DND-41 (cell line): ENCODE data around the gene SLC38A3.

Source experiments
- ATAC-seq: fragments of 200-7000 bp; cut with Tn5 transposase; 3 replicates; pipeline ENCODE4 v1.9.1; 2021; ENCODE audit warnings: low read depth; ENCODE audit not compliant: insufficient read depth
- DNase-seq: peaks from one replicate; pipeline ENCODE4 v3.0.0-alpha.2; 2020
- H2AFZ ChIP-seq: 2 replicates; pipeline ENCODE4 v1.6.0; 2012; ENCODE audit warnings: low read depth, low read length
- H3K27ac ChIP-seq: 2 replicates; pipeline ENCODE4 v1.5.1; 2012; ENCODE audit warnings: low read length, inconsistent platforms
- H3K27me3 ChIP-seq: fragments of 200-600 bp; sonication (generic); 2 replicates; pipeline ENCODE4 v1.6.0; 2012; ENCODE audit warnings: low read length, mild to moderate bottlenecking, inconsistent platforms; ENCODE audit not compliant: insufficient read depth, poor library complexity
- H3K36me3 ChIP-seq: 2 replicates; pipeline ENCODE4 v1.5.1; 2012; ENCODE audit warnings: low read length, inconsistent platforms; ENCODE audit not compliant: insufficient read depth
- H3K4me1 ChIP-seq: 2 replicates; pipeline ENCODE4 v1.5.1; 2012; ENCODE audit warnings: mild to moderate bottlenecking, low read length; ENCODE audit not compliant: insufficient read depth
- H3K4me2 ChIP-seq: 2 replicates; pipeline ENCODE4 v1.6.0; 2012; ENCODE audit warnings: mild to moderate bottlenecking, moderate library complexity, low read length, inconsistent platforms; ENCODE audit not compliant: insufficient read depth
- H3K4me3 ChIP-seq, 2 experiments: fragments of 200-600 bp in 1 of 2; shearing (Covaris generic) in 1 of 2; 2 replicates each; pipeline ENCODE4 v1.5.1; 2012 to 2016; ENCODE audit warnings: inconsistent platforms in 2 of 2, low read length in 2 of 2, mild to moderate bottlenecking in 2 of 2, low read depth in 1 of 2, moderate library complexity in 1 of 2
- H3K79me2 ChIP-seq: 2 replicates; pipeline ENCODE4 v1.6.0; 2012; ENCODE audit warnings: low read length, inconsistent platforms; ENCODE audit not compliant: insufficient read depth
- H3K9ac ChIP-seq: 2 replicates; pipeline ENCODE4 v1.6.0; 2012; ENCODE audit warnings: low read depth, mild to moderate bottlenecking, inconsistent platforms, low read length, moderate library complexity
- H3K9me3 ChIP-seq: 2 replicates; pipeline ENCODE4 v1.5.1; 2012; ENCODE audit warnings: low read length, moderate library complexity, mild to moderate bottlenecking, inconsistent platforms; ENCODE audit not compliant: insufficient read depth, severe bottlenecking
- H4K20me1 ChIP-seq: 2 replicates; pipeline ENCODE4 v1.6.0; 2012; ENCODE audit warnings: low read length; ENCODE audit not compliant: insufficient read depth
- EZH2 ChIP-seq: IDR thresholded peaks from 3 replicates; pipeline ENCODE4 v1.6.1; 2012; ENCODE audit warnings: borderline replicate concordance, low read depth, mild to moderate bottlenecking, moderate library complexity, low read length, inconsistent platforms; ENCODE audit not compliant: severe bottlenecking
- TF ChIP-seq, protein P1 (sequence below): IDR thresholded peaks from 2 replicates; pipeline ENCODE4 v1.5.1; 2012; ENCODE audit warnings: borderline replicate concordance, low read length, moderate library complexity, mild to moderate bottlenecking; ENCODE audit not compliant: poor library complexity, severe bottlenecking; ENCODE audit errors: extremely low read depth

SLC38A3 gene

GRCh38 chr3:50167841-50168209 lies 37.2 kb upstream of the SLC38A3 start:
- Histone ChIP-seq H3K4me3 (no peak overlapping the region), H3K4me2 (no peak overlapping the region), H3K27ac (no peak overlapping the region), H3K9ac (no peak overlapping the region), H3K9me3 (no peaks in the 10 kb centered on the region), H2AFZ (no peak overlapping the region), H3K4me1 (no peaks in the 10 kb centered on the region), H3K27me3 (no peaks in the 10 kb centered on the region), H3K36me3 (no peaks in the 10 kb centered on the region), H4K20me1 (no peaks in the 10 kb centered on the region), H3K79me2 (no peaks in the 10 kb centered on the region)
- ATAC-seq (no peak), DNase-seq (no peak)
- TF ChIP-seq, protein P1, sequence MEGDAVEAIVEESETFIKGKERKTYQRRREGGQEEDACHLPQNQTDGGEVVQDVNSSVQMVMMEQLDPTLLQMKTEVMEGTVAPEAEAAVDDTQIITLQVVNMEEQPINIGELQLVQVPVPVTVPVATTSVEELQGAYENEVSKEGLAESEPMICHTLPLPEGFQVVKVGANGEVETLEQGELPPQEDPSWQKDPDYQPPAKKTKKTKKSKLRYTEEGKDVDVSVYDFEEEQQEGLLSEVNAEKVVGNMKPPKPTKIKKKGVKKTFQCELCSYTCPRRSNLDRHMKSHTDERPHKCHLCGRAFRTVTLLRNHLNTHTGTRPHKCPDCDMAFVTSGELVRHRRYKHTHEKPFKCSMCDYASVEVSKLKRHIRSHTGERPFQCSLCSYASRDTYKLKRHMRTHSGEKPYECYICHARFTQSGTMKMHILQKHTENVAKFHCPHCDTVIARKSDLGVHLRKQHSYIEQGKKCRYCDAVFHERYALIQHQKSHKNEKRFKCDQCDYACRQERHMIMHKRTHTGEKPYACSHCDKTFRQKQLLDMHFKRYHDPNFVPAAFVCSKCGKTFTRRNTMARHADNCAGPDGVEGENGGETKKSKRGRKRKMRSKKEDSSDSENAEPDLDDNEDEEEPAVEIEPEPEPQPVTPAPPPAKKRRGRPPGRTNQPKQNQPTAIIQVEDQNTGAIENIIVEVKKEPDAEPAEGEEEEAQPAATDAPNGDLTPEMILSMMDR: no peak
- TF ChIP-seq EZH2: no peak

- no peak for TF ChIP-seq EZH2
- TF ChIP-seq, protein P1: no peak
- no peaks in the 10 kb centered on the region for H3K9me3 ChIP-seq
- no peak overlapping the region for H3K27ac ChIP-seq
- ATAC-seq (no peak), DNase-seq (no peak)
- no peak overlapping the region for H2AFZ ChIP-seq
- no peaks in the 10 kb centered on the region for H3K36me3 ChIP-seq
- H3K27me3 ChIP-seq: no peaks in the 10 kb centered on the region
- no peaks in the 10 kb centered on the region for H3K79me2 ChIP-seq
- no peak overlapping the region for H3K4me2 ChIP-seq
- H3K4me1 ChIP-seq: no peaks in the 10 kb centered on the region
- H3K4me3 ChIP-seq: no peak overlapping the region
- no peaks in the 10 kb centered on the region for H4K20me1 ChIP-seq
- H3K9ac ChIP-seq: no peak overlapping the region
Observed at GRCh38 chr3:50168388-50168787, 36.7 kb upstream of the SLC38A3 start.

GRCh38 chr3:50168791-50169190 lies 36.3 kb upstream of the SLC38A3 start:
- TF ChIP-seq, protein P1: no peak
- no peak for TF ChIP-seq EZH2
- Histone ChIP-seq H3K27ac (no peak overlapping the region), H3K36me3 (no peaks in the 10 kb centered on the region), H3K4me3 (no peak overlapping the region), H2AFZ (no peak overlapping the region), H3K9ac (no peak overlapping the region), H4K20me1 (no peaks in the 10 kb centered on the region), H3K79me2 (no peaks in the 10 kb centered on the region), H3K9me3 (no peaks in the 10 kb centered on the region), H3K4me2 (no peak overlapping the region), H3K27me3 (no peaks in the 10 kb centered on the region), H3K4me1 (no peaks in the 10 kb centered on the region)
- ATAC-seq (no peak), DNase-seq (no peak)
